Vagina (tissue), 2 donors: ENCODE measurements around the gene NOLC1.

Source experiments
- CTCF ChIP-seq, 3 experiments: fragments of 450-650 bp in 2 of 3; fragments of 200-600 bp in 1 of 3; sonication (generic) in 1 of 3; IDR thresholded peaks; one replicate each; pipeline ENCODE4 v1.5.1; 2017 to 2019; ENCODE audit warnings: antibody characterized with exemption in 3 of 3, mild to moderate bottlenecking in 2 of 3, moderate library complexity in 2 of 3
- POLR2A ChIP-seq, 2 donors: fragments of 450-650 bp; IDR thresholded peaks; one replicate each; pipeline ENCODE4 v1.6.1; 2017; ENCODE audit warnings: antibody characterized with exemption in 2 of 2, mild to moderate bottlenecking in 2 of 2, moderate library complexity in 2 of 2
- POLR2AphosphoS5 ChIP-seq, 2 donors: sonication (generic); formaldehyde crosslinking; IDR thresholded peaks; one replicate each; pipeline ENCODE4 v1.9.0; 2017; ENCODE audit warnings: antibody characterized with exemption in 2 of 2, mild to moderate bottlenecking in 2 of 2, low read depth in 1 of 2; ENCODE audit not compliant: insufficient read depth in 1 of 2

GRCh38 chr10:102163342-102163989 is 11.3 kb downstream of the NOLC1 start:
- TF ChIP-seq POLR2AphosphoS5 (IDR thresholded peaks at IDR 0.05; ENCODE audit: insufficient read depth in 1 of 2, low read depth in 1 of 2) (no peak), CTCF (IDR thresholded peaks at IDR 0.05) (no peak), POLR2A (IDR thresholded peaks at IDR 0.05) (no peak)
